SHP77 treated with DMSO at 0.1 percent for 48 hours (cell line): ENCODE results near the gene TTLL8.

Source experiments
- DNase-seq: peaks from one replicate; lab custom pipeline; 2025; lab: John Stamatoyannopoulos, UW

Gene TTLL8

GRCh38 chr22:50082961-50083461 lies 24.9 kb upstream of the TTLL8 start:
- no peak for DNase-seq

- DNase-seq, result no peak
Measured at GRCh38 chr22:50082197-50082715, 24.2 kb upstream of the TTLL8 start.

GRCh38 chr22:50081426-50082196 lies 23.5 kb upstream of the TTLL8 start:
- no peak for DNase-seq

GRCh38 chr22:50080077-50080465 lies 22.0 kb upstream of the TTLL8 start:
- DNase-seq, result no peak

GRCh38 chr22:50078761-50079160 lies 20.7 kb upstream of the TTLL8 start:
- DNase-seq, result no peak

- no peak for DNase-seq
Measured at GRCh38 chr22:50078246-50078645, 20.1 kb upstream of the TTLL8 start.

- DNase-seq, result no peak
Measured at GRCh38 chr22:50076646-50077535, 18.8 kb upstream of the TTLL8 start.

GRCh38 chr22:50074551-50075530 lies 16.7 kb upstream of the TTLL8 start:
- DNase-seq, result peak; percentile 91

- DNase-seq, result no peak
Measured at GRCh38 chr22:50074056-50074455, 16.0 kb upstream of the TTLL8 start.

- no peak for DNase-seq
Measured at GRCh38 chr22:50072714-50073538, 14.8 kb upstream of the TTLL8 start.

- DNase-seq, result no peak
Measured at GRCh38 chr22:50072167-50072555, 14.1 kb upstream of the TTLL8 start.

- DNase-seq, result no peak
Measured at GRCh38 chr22:50071432-50072166, 13.5 kb upstream of the TTLL8 start.

- no peak for DNase-seq
Measured at GRCh38 chr22:50070366-50070765, 12.3 kb upstream of the TTLL8 start.

GRCh38 chr22:50068096-50068495 lies 10.0 kb upstream of the TTLL8 start:
- DNase-seq, result no peak

GRCh38 chr22:50067244-50067643 lies 9.1 kb upstream of the TTLL8 start:
- DNase-seq, result no peak

- no peak for DNase-seq
Measured at GRCh38 chr22:50064453-50064852, 6.4 kb upstream of the TTLL8 start.

GRCh38 chr22:50063589-50064393 lies 5.7 kb upstream of the TTLL8 start:
- DNase-seq, result no peak

- no peak for DNase-seq
Measured at GRCh38 chr22:50062509-50063135, 4.5 kb upstream of the TTLL8 start.
